Body of pancreas (tissue), 4 donors: ENCODE data around the gene KLKB1.

Source experiments
- POLR2A ChIP-seq, 3 donors: fragments of 450-650 bp; IDR thresholded peaks; one replicate each; pipeline ENCODE4 v1.6.1; 2016; ENCODE audit warnings: antibody characterized with exemption in 3 of 3, mild to moderate bottlenecking in 2 of 3
- TF ChIP-seq, protein P1 (sequence below), 7 experiments: fragments of 450-650 bp in 4 of 7; fragments of 200-600 bp in 3 of 7; sonication (generic) in 3 of 7; IDR thresholded peaks; one replicate each; pipeline ENCODE4 v1.5.1; 2016 to 2019; ENCODE audit warnings: antibody characterized with exemption in 7 of 7

- TF ChIP-seq, protein P1, sequence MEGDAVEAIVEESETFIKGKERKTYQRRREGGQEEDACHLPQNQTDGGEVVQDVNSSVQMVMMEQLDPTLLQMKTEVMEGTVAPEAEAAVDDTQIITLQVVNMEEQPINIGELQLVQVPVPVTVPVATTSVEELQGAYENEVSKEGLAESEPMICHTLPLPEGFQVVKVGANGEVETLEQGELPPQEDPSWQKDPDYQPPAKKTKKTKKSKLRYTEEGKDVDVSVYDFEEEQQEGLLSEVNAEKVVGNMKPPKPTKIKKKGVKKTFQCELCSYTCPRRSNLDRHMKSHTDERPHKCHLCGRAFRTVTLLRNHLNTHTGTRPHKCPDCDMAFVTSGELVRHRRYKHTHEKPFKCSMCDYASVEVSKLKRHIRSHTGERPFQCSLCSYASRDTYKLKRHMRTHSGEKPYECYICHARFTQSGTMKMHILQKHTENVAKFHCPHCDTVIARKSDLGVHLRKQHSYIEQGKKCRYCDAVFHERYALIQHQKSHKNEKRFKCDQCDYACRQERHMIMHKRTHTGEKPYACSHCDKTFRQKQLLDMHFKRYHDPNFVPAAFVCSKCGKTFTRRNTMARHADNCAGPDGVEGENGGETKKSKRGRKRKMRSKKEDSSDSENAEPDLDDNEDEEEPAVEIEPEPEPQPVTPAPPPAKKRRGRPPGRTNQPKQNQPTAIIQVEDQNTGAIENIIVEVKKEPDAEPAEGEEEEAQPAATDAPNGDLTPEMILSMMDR (IDR thresholded peaks at IDR 0.05) = no peak
- no peak for TF ChIP-seq POLR2A (IDR thresholded peaks at IDR 0.05)
Observed at GRCh38 chr4:186196063-186196462, 31.2 kb upstream of the KLKB1 start.
